ENCODE measurements around the gene PLAC1.
A peak's percentile ranks its signal among the peaks of the same experiment; 100 is the strongest.

PLAC1 gene

GRCh38 chrX:134672101-134672500 is 13.8 kb upstream of the PLAC1 start:
- in situ Hi-C loops (cut with MboI; ENCODE audit: low pct_unique_long_range_greater_than_20kb, low sequenced_read_pairs): no loop called here
- no peak for DNase-seq

DNA sequence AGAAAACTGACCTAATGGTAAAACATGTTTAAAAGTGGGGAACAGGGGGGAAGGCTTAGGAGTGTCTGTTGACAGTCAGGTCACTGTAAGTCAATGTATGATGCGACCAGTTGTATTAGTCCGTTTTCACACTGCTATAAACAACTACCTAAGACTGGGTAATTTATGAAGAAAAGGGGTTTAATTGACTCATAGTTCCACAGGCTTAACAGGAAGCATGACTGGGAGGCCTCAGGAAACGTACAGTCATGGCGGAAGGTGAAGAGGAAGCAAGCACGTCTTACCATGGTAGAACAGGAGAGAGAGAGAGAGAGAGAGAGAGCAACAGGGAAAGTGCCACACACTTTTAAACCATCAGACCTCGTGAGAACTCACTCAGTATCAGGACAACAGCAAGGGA is 13.0 kb upstream of the PLAC1 start:
- peak; percentile 23 for DNase-seq
- in situ Hi-C loops (cut with MboI; ENCODE audit: low pct_unique_long_range_greater_than_20kb, low sequenced_read_pairs): no loop called here

DNA sequence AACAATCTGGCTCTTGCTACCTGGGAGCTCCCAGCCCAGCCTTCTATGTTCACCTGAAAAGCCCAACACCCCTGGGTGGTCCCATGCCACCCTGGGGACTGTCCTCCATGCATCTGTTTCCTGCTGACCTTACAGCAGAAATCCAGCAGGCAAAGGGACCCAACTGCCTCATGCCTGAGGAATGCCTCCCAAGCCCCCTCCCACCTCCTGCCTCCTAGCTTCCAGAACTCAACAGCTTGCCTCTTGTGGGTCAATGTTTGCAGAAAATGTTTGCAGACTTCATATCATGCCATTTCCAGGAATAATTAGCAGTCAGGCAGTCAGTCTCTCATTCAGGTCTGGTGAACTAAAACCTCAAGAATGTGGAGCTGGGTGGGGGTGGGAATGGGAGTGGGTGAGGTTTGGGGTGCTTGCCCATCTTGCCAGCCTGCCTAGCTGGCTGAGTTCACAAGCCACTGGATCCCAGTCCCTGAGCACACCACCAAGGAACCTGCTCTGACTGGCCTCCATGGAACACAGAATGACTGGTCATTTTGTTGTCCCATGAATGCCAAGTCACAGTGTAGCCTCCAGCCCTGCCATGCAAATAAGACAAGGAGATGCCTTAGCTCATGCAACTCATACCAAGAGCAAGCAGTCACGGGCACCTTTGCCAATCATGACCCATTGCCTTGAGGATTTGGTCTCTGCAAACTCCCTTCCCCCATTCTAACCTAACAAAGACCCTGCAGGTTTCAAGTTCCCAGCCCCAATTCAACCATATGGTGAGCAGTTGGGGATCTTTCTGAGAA is 12.1 kb upstream of the PLAC1 start:
- no peak for DNase-seq
- in situ Hi-C loops (cut with MboI; ENCODE audit: low pct_unique_long_range_greater_than_20kb, low sequenced_read_pairs): no loop called here

DNA sequence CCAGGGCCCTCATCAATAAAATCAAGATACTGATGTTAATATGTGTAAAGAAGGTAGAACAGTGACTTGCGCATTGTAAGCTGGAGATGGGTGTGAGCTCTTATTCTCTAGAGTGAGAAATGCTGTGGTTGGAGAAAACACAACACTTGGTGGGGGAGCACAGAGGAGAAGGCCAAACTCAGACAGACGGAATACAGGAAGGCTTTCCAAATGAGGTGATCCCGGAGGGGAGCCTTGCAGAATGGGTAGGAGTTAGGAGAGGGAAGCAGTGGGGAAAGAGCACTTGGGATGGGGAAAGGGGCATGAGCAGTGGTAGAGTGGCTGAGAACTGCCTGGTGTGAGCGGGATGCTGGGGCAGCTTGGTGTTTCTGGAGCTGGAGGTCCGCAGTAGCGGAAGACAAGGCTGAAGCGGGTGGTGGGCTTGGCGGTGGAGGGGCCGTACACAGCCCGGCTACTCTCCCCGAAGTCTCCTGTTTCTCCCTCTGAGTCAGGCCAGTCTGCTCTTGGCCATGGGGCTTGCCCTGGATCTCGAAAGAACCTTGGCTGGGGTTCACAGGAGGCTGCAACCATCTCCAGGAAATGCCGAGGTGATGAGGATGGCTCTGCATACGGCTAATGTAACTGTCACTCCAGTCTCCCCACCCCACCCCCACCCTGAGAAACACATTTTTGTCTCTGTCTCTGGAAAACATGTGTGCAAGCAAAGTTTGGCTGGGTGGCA is 11.3 kb upstream of the PLAC1 start:
- in situ Hi-C loops (cut with MboI; ENCODE audit: low pct_unique_long_range_greater_than_20kb, low sequenced_read_pairs): no loop called here
- DNase-seq: no peak

DNA sequence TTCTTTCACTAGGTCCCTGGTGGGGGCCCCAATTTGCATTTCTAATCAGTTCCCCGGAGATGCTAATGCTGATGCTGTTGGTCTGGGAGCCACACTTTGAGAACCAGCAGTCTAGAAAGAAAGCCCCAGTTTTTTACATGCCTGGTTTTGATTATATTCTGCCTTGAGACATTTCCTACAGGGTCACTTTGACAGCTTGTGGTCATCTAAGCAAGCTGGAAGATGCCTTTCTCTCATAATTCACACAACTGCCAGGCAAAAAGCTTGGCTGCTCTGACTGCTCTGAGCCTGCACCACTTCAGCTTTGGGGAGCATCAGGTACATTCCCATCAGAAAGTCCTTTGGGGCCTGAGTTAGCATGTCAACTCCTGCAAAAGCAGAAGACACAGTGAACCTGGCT is 5.9 kb upstream of the PLAC1 start:
- in situ Hi-C loops (cut with MboI; ENCODE audit: low pct_unique_long_range_greater_than_20kb, low sequenced_read_pairs): no loop called here
- DNase-seq: no peak

- DNase-seq: peak; percentile 49
- in situ Hi-C loops (cut with MboI; ENCODE audit: low pct_unique_long_range_greater_than_20kb, low sequenced_read_pairs): no loop called here
Observed at GRCh38 chrX:134661295-134661694, 3.0 kb upstream of the PLAC1 start.

- DNase-seq: no peak
- in situ Hi-C loops (cut with MboI; ENCODE audit: low pct_unique_long_range_greater_than_20kb, low sequenced_read_pairs): no loop called here
Observed at GRCh38 chrX:134660627-134661026, 2.4 kb upstream of the PLAC1 start.

DNA sequence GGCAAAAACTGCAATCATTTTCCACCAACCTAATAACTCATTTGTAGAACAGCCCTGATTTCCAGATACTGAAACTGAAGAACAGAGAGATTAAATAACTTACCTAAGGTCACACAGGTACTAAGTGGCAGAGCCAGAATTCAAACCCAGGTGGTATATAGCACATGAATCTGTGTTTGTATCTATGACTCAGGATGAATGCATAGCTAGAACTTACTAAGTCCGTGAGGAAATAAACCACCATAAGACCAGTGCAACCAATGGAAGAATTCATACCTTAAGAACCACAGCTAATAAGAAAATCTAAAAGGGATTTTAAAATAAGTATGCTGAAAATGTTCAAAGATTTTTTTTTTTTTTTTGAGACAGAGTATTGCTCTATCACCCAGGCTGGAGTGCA is 1.5 kb upstream of the PLAC1 start:
- in situ Hi-C loops (cut with MboI; ENCODE audit: low pct_unique_long_range_greater_than_20kb, low sequenced_read_pairs): no loop called here
- no peak for DNase-seq

GRCh38 chrX:134658760-134659023 is 421 bp upstream of the PLAC1 start:
- no peak for DNase-seq
- in situ Hi-C loops (cut with MboI; ENCODE audit: low pct_unique_long_range_greater_than_20kb, low sequenced_read_pairs): no loop called here

DNA sequence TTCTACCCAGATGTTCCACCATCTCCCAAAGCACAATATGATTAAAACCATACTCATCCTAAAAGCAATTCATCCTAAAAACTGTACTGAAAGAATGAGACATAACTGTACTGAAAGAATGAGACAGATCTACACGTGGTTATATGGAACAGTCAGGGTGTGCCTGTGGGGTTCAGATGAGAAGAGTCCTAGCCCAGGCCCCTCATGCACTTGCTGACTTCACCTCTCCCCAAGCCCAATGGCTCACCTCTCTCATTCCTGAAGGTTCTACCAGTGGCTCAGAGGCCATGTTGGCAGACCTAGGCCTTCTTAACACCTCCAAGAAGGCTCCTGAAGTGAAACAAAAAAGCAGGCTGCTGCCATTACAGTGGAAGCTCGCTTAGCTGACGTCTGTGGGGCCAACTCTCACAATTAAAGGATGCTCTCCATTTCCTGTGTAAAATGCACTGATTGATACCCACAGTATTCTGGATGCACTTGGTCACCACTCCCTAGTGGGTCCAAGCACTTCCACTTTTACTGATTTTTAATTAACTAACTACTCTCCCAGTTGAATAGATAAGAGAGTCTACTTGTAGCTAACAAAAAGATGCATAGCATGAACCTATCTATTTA is 3.8 kb downstream of the PLAC1 start:
- no peak for DNase-seq
- in situ Hi-C loops (cut with MboI; ENCODE audit: low pct_unique_long_range_greater_than_20kb, low sequenced_read_pairs): no loop called here

- in situ Hi-C loops (cut with MboI; ENCODE audit: low pct_unique_long_range_greater_than_20kb, low sequenced_read_pairs): no loop called here
- no peak for DNase-seq
Observed at GRCh38 chrX:134653835-134654234, 4.4 kb downstream of the PLAC1 start.

DNA sequence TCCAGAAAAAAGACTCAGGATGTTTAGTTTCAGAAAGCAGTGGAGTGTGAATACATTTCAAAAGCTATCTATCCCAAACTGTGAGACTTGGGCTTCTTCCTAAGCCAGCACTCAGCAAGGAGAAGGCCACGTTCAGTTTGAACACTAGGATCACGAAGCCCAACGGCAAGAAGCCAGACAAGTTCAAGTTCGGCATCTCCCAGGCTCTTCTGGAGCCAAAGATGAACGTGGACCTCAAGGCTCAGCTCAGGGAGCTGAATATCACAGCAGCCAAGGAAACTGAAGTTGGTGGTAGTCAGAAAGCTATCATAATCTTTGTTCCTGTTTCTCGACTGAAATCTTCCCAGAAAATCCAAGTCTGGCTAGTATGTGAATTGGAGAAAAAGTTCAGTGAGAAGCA is 7.6 kb downstream of the PLAC1 start:
- no peak for DNase-seq
- in situ Hi-C loops (cut with MboI; ENCODE audit: low pct_unique_long_range_greater_than_20kb, low sequenced_read_pairs): no loop called here

DNA sequence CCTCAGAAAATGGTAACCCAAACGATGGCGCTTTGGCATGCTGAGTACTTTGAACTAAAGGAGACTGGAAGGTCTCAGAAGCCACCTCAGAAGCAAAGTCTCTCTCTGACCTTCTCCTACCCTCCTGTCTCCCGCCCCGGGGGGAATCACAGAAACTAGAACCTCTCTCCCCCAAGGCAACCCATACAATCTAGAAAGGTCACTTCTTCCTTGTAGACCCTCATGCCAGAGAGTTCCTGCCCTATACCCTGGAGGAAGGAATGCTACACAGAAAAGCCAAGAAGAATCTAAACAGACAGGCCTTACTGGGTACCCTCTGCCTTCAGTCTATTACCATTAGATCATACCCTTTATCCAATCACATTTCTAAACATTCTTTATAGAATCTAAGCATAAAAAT is 8.5 kb downstream of the PLAC1 start:
- in situ Hi-C loops (cut with MboI; ENCODE audit: low pct_unique_long_range_greater_than_20kb, low sequenced_read_pairs): no loop called here

GRCh38 chrX:134647477-134647877 is 10.8 kb downstream of the PLAC1 start:
- DNase-seq: no peak

More for the DNA sequence above, 8.5 kb downstream of the PLAC1 start:
- DNase-seq: no peak

GRCh38 chrX:134646691-134647090 is 11.6 kb downstream of the PLAC1 start:
- in situ Hi-C loops (cut with MboI; ENCODE audit: low pct_unique_long_range_greater_than_20kb, low sequenced_read_pairs): no loop called here
- no peak for DNase-seq

More at GRCh38 chrX:134647477-134647877, 10.8 kb downstream of the PLAC1 start:
- in situ Hi-C loops (cut with MboI; ENCODE audit: low pct_unique_long_range_greater_than_20kb, low sequenced_read_pairs): no loop called here

- in situ Hi-C loops (cut with MboI; ENCODE audit: low pct_unique_long_range_greater_than_20kb, low sequenced_read_pairs): no loop called here
- no peak for DNase-seq
Observed at GRCh38 chrX:134645936-134646543, 12.2 kb downstream of the PLAC1 start.

- in situ Hi-C loops (cut with MboI; ENCODE audit: low pct_unique_long_range_greater_than_20kb, low sequenced_read_pairs): no loop called here
- DNase-seq: no peak
Observed at GRCh38 chrX:134642386-134642785, 15.9 kb downstream of the PLAC1 start.

DNA sequence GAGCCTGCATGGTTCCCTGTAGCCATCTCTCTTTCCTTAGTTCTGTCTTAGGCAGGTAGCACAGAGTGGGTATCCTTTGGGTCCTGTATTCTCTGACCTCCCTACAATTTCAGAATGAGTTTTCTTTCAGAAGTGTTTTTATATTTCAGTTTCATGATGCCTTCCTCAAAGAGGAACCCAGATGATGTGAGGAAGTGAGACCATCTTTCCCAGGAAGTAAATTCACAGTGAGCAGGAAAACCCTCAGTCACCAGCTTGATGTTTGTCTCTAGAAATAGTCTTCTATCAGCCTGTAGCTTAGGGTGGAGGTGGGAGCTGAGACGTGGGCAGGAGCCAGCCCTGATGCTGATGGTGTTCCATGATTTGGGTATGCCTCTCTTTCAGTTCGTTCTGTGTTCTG is 16.9 kb downstream of the PLAC1 start:
- no peak for DNase-seq
- in situ Hi-C loops (cut with MboI; ENCODE audit: low pct_unique_long_range_greater_than_20kb, low sequenced_read_pairs): no loop called here

- in situ Hi-C loops (cut with MboI; ENCODE audit: low pct_unique_long_range_greater_than_20kb, low sequenced_read_pairs): no loop called here
- DNase-seq: no peak
Observed at GRCh38 chrX:134640914-134641313, 17.4 kb downstream of the PLAC1 start.

- in situ Hi-C loops (cut with MboI; ENCODE audit: low pct_unique_long_range_greater_than_20kb, low sequenced_read_pairs): no loop called here
- no peak for DNase-seq
Observed at GRCh38 chrX:134636851-134637250, 21.4 kb downstream of the PLAC1 start.
